ENCODE results near the gene ALAS1. TPM values are rescaled to one million over a fixed set of nuclear protein-coding genes. Genes with fewer than 3 reads are reported as not detected.

ALAS1 gene
- total and polyA plus RNA-seq, 2 of the 13 experiments (the other 11 are each of a cell fraction or from before 2014, with no cell fraction given), result 36.0 to 43.2 TPM

DNA sequence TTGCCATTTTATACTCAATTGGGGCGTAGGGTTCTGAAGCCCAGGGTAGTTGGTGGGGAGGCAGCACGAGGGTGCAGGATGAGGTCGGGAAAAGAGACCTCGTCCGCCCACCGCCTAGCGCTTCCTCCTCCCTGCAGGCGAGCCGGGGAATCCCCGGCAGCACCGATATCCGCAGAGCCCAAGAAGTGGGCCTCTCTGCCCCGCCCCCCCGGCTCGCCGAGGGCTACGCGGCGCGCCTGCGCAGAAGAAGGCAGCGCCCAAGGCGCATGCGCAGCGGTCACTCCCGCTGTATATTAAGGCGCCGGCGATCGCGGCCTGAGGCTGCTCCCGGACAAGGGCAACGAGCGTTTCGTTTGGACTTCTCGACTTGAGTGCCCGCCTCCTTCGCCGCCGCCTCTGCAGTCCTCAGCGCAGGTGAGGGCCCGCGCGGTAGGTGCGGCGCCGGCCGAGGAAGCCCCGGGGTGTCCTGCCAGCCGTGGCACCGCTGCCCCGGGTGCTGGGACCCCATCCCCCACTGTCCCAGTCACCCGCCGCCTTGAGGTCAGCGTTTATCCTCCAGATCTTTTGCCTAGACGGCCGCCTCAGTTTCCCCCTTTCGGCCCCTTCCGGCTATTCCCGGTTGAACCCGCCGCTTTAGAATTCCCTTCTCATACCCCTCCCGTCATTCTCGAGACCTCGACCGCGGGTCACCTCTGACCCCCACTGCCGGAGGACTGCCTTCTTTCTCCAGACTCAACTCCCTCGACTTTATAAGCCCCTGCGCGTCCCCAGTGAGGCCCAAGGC, at the start of gene ALAS1 (continued):
- TF ChIP-seq, protein P1, sequence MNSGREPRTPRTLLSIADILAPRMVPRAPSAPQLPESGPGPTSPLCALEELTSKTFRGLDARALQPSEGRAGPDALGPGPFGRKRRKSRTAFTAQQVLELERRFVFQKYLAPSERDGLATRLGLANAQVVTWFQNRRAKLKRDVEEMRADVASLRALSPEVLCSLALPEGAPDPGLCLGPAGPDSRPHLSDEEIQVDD (CRISPR knock-in tag; IDR thresholded peaks at IDR 0.05; ENCODE audit: borderline replicate concordance), result peak; percentile 83; the same call in 1 of the 2 replicates
- TF ChIP-seq, protein P2, sequence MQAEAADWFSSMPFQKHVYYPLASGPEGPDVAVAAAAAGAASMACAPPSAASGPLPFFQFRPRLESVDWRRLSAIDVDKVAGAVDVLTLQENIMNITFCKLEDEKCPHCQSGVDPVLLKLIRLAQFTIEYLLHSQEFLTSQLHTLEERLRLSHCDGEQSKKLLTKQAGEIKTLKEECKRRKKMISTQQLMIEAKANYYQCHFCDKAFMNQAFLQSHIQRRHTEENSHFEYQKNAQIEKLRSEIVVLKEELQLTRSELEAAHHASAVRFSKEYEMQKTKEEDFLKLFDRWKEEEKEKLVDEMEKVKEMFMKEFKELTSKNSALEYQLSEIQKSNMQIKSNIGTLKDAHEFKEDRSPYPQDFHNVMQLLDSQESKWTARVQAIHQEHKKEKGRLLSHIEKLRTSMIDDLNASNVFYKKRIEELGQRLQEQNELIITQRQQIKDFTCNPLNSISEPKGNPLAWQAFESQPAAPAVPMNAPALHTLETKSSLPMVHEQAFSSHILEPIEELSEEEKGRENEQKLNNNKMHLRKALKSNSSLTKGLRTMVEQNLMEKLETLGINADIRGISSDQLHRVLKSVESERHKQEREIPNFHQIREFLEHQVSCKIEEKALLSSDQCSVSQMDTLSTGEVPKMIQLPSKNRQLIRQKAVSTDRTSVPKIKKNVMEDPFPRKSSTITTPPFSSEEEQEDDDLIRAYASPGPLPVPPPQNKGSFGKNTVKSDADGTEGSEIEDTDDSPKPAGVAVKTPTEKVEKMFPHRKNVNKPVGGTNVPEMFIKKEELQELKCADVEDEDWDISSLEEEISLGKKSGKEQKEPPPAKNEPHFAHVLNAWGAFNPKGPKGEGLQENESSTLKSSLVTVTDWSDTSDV (CRISPR knock-in tag; IDR thresholded peaks at IDR 0.05), result 0 out of 2 replicates have a peak, but pooled peaks have one; percentile 56
- TF ChIP-seq MEIS1 (CRISPR knock-in tag; IDR thresholded peaks at IDR 0.05; ENCODE audit: borderline replicate concordance) (peak; percentile 74; the same call in 1 of the 2 replicates), ZNF589 (CRISPR knock-in tag; conservative IDR thresholded peaks at IDR 0.05) (0 out of 2 replicates have a peak, but pooled peaks have one; percentile 36), RFXAP (CRISPR knock-in tag; IDR thresholded peaks at IDR 0.05; ENCODE audit: borderline replicate concordance) (no peak), EEA1 (CRISPR knock-in tag; IDR thresholded peaks at IDR 0.05; ENCODE audit: borderline replicate concordance) (peak; percentile 82), REL (CRISPR knock-in tag; conservative IDR thresholded peaks at IDR 0.05) (no peak), CHCHD3 (CRISPR knock-in tag; IDR thresholded peaks at IDR 0.05) (0 out of 2 replicates have a peak, but pooled peaks have one; percentile 56), ARID2 (CRISPR knock-in tag; IDR thresholded peaks at IDR 0.05; ENCODE audit: borderline replicate concordance) (0 out of 2 replicates have a peak, but pooled peaks have one; percentile 65), AHDC1 (CRISPR knock-in tag; IDR thresholded peaks at IDR 0.05; ENCODE audit: borderline replicate concordance) (0 out of 2 replicates have a peak, but pooled peaks have one; percentile 9), FOXA3 (CRISPR knock-in tag; IDR thresholded peaks at IDR 0.05) (0 out of 2 replicates have a peak, but pooled peaks have one; percentile 5), THYN1 (CRISPR knock-in tag; IDR thresholded peaks at IDR 0.05; ENCODE audit: borderline replicate concordance, low read depth) (peak; percentile 65; the same call in 1 of the 2 replicates), ZMYM2 (CRISPR knock-in tag; IDR thresholded peaks at IDR 0.05) (no peak), ZNF180 (CRISPR knock-in tag; IDR thresholded peaks at IDR 0.05; ENCODE audit: borderline replicate concordance, low read depth) (no peak), ZSCAN25 (CRISPR knock-in tag; IDR thresholded peaks at IDR 0.05) (peak; percentile 79), THAP8 (CRISPR knock-in tag; IDR thresholded peaks at IDR 0.05; ENCODE audit: borderline replicate concordance) (peak; percentile 65; the same call in 1 of the 2 replicates), CBX5 (CRISPR knock-in tag; IDR thresholded peaks at IDR 0.05; ENCODE audit: borderline replicate concordance) (peak; percentile 0; the same call in 1 of the 2 replicates)

Measured in HepG2 (cell line).